ENCODE data around the gene DCDC2C.
A peak's percentile ranks its signal among the peaks of the same experiment; 100 is the strongest.
"Not testable (repeated sequence)": the region's sequence is repeated elsewhere in the genome, so short reads cannot be mapped to it uniquely, and the experiment has no call there.

DCDC2C gene

DNA sequence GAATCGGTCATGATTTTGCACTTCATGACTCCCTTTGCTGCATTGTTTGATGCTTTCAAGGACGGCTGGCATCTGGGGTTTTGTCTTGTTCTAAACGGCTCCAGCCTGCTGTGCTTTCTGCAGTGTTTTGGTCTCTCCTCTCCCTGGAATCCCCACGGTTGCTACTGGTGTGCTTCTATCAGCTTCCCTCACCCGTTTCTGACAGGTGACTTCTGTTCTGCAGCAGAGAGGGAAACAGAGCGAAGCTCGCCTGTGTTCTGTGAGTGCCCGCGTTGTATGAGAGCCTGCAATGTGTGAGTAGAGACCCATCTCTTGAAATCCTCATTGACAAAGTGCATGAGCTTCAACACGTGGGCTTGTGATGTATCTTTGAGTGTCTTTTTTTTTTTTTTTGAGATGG lies 102.8 kb downstream of the DCDC2C start:
- TF ChIP-seq CTCF (IDR thresholded peaks at IDR 0.05; ENCODE audit: extremely low read depth, missing control alignments), result no peak

GRCh38 chr2:3806730-3807129 lies 103.4 kb downstream of the DCDC2C start:
- DNase-seq (ENCODE audit: low spot score), result no peak
- TF ChIP-seq CTCF (IDR thresholded peaks at IDR 0.05; ENCODE audit: extremely low read depth, missing control alignments), result no peak

More for the DNA sequence above, 102.8 kb downstream of the DCDC2C start:
- no peak for DNase-seq (ENCODE audit: low spot score)

- TF ChIP-seq CTCF (IDR thresholded peaks at IDR 0.05; ENCODE audit: extremely low read depth, missing control alignments), result no peak
- DNase-seq (ENCODE audit: low spot score), result no peak
Observed at GRCh38 chr2:3807853-3808252, 104.5 kb downstream of the DCDC2C start.

- TF ChIP-seq CTCF (IDR thresholded peaks at IDR 0.05; ENCODE audit: extremely low read depth, missing control alignments), result no peak
- DNase-seq (ENCODE audit: low spot score), result no peak
Observed at GRCh38 chr2:3814706-3815245, 111.4 kb downstream of the DCDC2C start.

DNA sequence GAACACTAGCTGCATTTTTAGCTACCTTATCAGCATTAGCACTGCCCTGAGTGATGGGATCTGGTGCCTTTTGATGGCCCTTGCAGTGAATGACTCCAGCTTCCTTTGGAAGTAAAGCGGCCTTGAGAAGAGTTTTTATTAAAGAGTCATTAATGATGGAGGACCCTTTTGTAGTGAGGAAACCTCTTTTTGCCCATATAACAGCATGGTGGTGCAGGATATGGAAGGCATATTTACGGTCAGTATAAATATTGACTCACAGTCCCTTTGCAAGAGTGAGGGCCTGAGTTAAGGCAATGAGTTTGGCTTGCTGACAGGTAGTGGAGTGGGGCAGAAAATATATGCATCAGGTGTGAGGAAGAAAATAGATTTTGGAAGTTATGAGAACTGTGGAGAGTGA lies 113.8 kb downstream of the DCDC2C start:
- DNase-seq (ENCODE audit: low spot score), result not testable (repeated sequence)

DNA sequence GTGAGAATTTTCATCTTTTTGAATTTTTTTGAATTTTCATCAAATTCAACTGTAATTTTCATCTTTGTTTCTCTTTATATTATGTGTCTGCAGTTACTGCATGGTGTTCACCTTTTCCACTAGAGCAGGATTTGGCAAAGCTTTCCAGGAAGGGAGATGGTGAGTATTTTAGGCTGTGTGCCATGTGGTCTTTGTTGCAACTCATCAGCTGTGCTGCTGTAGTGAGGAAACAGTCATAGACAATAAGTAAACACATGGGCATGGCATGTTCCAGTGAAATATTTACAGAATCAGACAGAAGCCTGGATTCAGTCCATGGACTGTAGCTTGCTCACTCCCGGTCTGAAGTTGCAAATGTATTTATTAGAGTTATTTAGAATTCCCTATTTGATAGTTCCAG lies 120.4 kb downstream of the DCDC2C start:
- DNase-seq (ENCODE audit: low spot score), result no peak

DNA sequence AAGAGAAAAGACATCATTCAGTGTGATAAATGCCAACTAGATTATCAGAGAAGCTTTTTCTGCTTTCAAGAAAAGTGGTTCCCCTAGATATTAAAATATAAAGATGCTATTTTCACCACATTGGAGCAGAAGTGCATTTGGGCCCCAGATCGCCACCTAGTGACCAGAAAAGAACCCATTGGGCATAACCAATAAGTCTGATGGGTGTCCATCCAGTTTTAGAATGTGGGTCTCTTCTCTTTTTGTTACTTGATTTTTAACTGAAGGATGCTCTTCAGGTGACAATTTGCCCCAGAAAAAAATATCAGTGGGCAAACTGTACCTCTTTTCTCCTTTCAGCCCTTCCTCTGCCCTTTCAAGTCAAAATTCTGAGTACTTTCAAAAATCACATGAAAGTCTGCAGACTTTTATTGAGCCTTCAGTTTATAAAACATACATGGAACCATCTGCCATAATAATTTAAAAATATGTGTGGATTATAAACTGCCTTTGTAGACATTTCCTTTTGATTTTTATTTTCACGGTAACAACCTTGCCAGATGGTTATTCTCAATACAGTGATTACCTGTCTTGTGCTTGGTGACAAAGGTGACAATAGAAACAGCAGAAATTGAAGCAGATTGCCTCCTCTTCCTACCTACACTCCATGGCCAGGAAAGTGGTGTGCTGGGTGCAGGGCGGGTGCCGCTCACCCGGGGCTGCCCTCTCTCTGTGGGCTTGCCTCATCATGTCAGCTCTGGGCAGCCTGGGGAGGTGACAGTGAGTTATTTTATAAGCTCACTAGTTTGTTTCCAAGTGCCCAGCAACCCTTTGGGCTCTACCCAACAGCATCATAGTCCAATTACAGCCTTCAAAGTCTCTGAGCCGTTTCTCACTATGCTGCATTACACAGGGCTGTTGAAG lies 124.5 kb downstream of the DCDC2C start:
- peak; percentile 73 for TF ChIP-seq CTCF (IDR thresholded peaks at IDR 0.05; ENCODE audit: extremely low read depth, missing control alignments)
- peak; percentile 40 for DNase-seq (ENCODE audit: low spot score)

More for the DNA sequence above, 120.4 kb downstream of the DCDC2C start:
- no peak for TF ChIP-seq CTCF (IDR thresholded peaks at IDR 0.05; ENCODE audit: extremely low read depth, missing control alignments)
